Loucy (cell line): ENCODE data around the gene FXR2.

Experiments used
- H2AFZ ChIP-seq: fragments of 200-600 bp; sonication (generic); 2 replicates; pipeline ENCODE4 v1.6.0; 2016; ENCODE audit warnings: antibody characterized with exemption, mild to moderate bottlenecking, low read length, moderate library complexity
- H3F3A ChIP-seq: fragments of 200-600 bp; 2 replicates; pipeline ENCODE4 v1.6.0; 2016; ENCODE audit warnings: antibody characterized with exemption, low read depth, mild to moderate bottlenecking
- H3K27me3 ChIP-seq: fragments of 200-600 bp; sonication (generic); 2 replicates; pipeline ENCODE4 v1.6.1; 2014; ENCODE audit warnings: low read length, mild to moderate bottlenecking; ENCODE audit not compliant: insufficient read depth, poor library complexity, severe bottlenecking
- H3K36me3 ChIP-seq: fragments of 200-600 bp; sonication (generic); 2 replicates; pipeline ENCODE4 v1.6.1; 2016; ENCODE audit warnings: low read length; ENCODE audit not compliant: insufficient read depth
- H3K4me1 ChIP-seq: fragments of 200-600 bp; sonication (generic); 2 replicates; pipeline ENCODE4 v1.5.1; 2014; ENCODE audit warnings: low read length, mild to moderate bottlenecking; ENCODE audit not compliant: insufficient read depth, poor library complexity, severe bottlenecking
- H3K4me2 ChIP-seq: fragments of 200-600 bp; sonication (generic); 2 replicates; pipeline ENCODE4 v1.6.0; 2014; ENCODE audit warnings: antibody characterized with exemption, low read length, low read depth, mild to moderate bottlenecking; ENCODE audit not compliant: poor library complexity, severe bottlenecking
- H3K4me3 ChIP-seq: fragments of 200-600 bp; sonication (generic); 2 replicates; pipeline ENCODE4 v1.5.1; 2014; ENCODE audit warnings: low read length, mild to moderate bottlenecking, mixed read lengths; ENCODE audit not compliant: poor library complexity, severe bottlenecking
- H3K79me2 ChIP-seq: fragments of 200-600 bp; sonication (generic); 2 replicates; pipeline ENCODE4 v1.6.1; 2014; ENCODE audit warnings: low read length; ENCODE audit not compliant: insufficient read depth
- H3K9ac ChIP-seq: fragments of 200-600 bp; sonication (generic); 2 replicates; pipeline ENCODE4 v1.6.0; 2014; ENCODE audit warnings: mild to moderate bottlenecking, low read depth, low read length, moderate library complexity; ENCODE audit not compliant: poor library complexity, severe bottlenecking
- H3K9me2 ChIP-seq: fragments of 200-600 bp; sonication (generic); replicated peaks from 2 replicates; pipeline ENCODE4 v1.6.1; 2016; ENCODE audit warnings: low read depth, low read length, mixed read lengths
- H3K9me3 ChIP-seq: fragments of 200-600 bp; sonication (generic); 2 replicates; pipeline ENCODE4 v1.6.1; 2014; ENCODE audit warnings: mild to moderate bottlenecking, antibody characterized with exemption, low read length, low read depth; ENCODE audit not compliant: insufficient read depth
- H4K20me1 ChIP-seq: fragments of 200-600 bp; sonication (generic); 2 replicates; pipeline ENCODE4 v1.6.0; 2014; ENCODE audit warnings: antibody characterized with exemption, low read length, mild to moderate bottlenecking; ENCODE audit not compliant: insufficient read depth, poor library complexity, severe bottlenecking
- CTCF ChIP-seq: fragments of 200-600 bp; sonication (generic); conservative IDR thresholded peaks from 2 replicates; pipeline ENCODE4 v1.5.1; 2014; ENCODE audit warnings: mild to moderate bottlenecking, antibody characterized with exemption, low read length
- EZH2phosphoT487 ChIP-seq: fragments of 200-600 bp; IDR thresholded peaks from 2 replicates; pipeline ENCODE4 v1.6.1; 2018; ENCODE audit warnings: antibody characterized with exemption, mild to moderate bottlenecking, moderate library complexity, borderline replicate concordance

FXR2 gene

GRCh38 chr17:7615265-7615747 lies 609 bp upstream of the FXR2 start:
- Histone ChIP-seq H3K4me2 (peak overlapping the region; percentile 62), H3K36me3 (no peaks in the 10 kb centered on the region), H3K9ac (peak overlapping the region; percentile 74), H3K4me3 (peak overlapping the region; percentile 69), H3K79me2 (peaks cover 41% of the 10 kb centered on the region), H3F3A (no peaks in the 10 kb centered on the region), H2AFZ (peak overlapping the region; percentile 80), H4K20me1 (peaks cover 33% of the 10 kb centered on the region), H3K9me2 (no peaks in the 10 kb centered on the region), H3K27me3 (no peaks in the 10 kb centered on the region), H3K4me1 (peaks cover 36% of the 10 kb centered on the region), H3K9me3 (no peaks in the 10 kb centered on the region)
- TF ChIP-seq CTCF (no peak), EZH2phosphoT487 (no peak)

GRCh38 chr17:7613769-7614424 lies 800 bp downstream of the FXR2 start:
- H3K79me2 ChIP-seq, result peaks cover 52% of the 10 kb centered on the region
- H4K20me1 ChIP-seq, result peaks cover 44% of the 10 kb centered on the region
- TF ChIP-seq CTCF (peak; percentile 24; the same call in 1 of the 2 replicates), EZH2phosphoT487 (no peak)
- peaks cover 47% of the 10 kb centered on the region for H3K4me1 ChIP-seq
- H3K4me3 ChIP-seq, result peak overlapping the region; percentile 94
- peak overlapping the region; percentile 92 for H3K9ac ChIP-seq
- peak overlapping the region; percentile 19; the same call in 1 of the 2 replicates for H2AFZ ChIP-seq
- peak overlapping the region; percentile 97 for H3K4me2 ChIP-seq
- no peaks in the 10 kb centered on the region for H3K36me3 ChIP-seq
- no peaks in the 10 kb centered on the region for H3K9me2 ChIP-seq
- H3K27me3 ChIP-seq, result no peaks in the 10 kb centered on the region
- H3F3A ChIP-seq, result no peaks in the 10 kb centered on the region
- no peaks in the 10 kb centered on the region for H3K9me3 ChIP-seq

- Histone ChIP-seq H3K4me2 (peak overlapping the region; percentile 97), H3K4me3 (peak overlapping the region; percentile 94), H3K79me2 (peaks cover 54% of the 10 kb centered on the region), H3F3A (no peaks in the 10 kb centered on the region), H3K4me1 (peaks cover 48% of the 10 kb centered on the region), H3K27me3 (no peaks in the 10 kb centered on the region), H3K9ac (peak overlapping the region; percentile 92), H3K9me3 (no peaks in the 10 kb centered on the region), H3K36me3 (no peaks in the 10 kb centered on the region), H4K20me1 (peaks cover 45% of the 10 kb centered on the region), H3K9me2 (no peaks in the 10 kb centered on the region), H2AFZ (no peak overlapping the region)
- TF ChIP-seq CTCF (no peak), EZH2phosphoT487 (no peak)
Observed at GRCh38 chr17:7612294-7612640, 2.4 kb downstream of the FXR2 start.
